GM18498 (cell line): Measurements from ENCODE around the gene DDIT4.
"Not testable (repeated sequence)": the region's sequence is repeated elsewhere in the genome, so short reads cannot be mapped to it uniquely, and the experiment has no call there.

Source experiments
- ATAC-seq: cut with Tn5 transposase; IDR thresholded peaks from one replicate; pipeline ENCODE4 v1.9.1; 2021; ENCODE audit warnings: mild to moderate bottlenecking, moderate library complexity; ENCODE audit not compliant: unreplicated experiment

DDIT4 gene

GRCh38 chr10:72273410-72274212, at the start of gene DDIT4:
TSS of gene DDIT4 (plus strand) at chr10:72273924. CDS start at chr10:72274217, 293 bp downstream.
- ATAC-seq, result peak; percentile 85

GRCh38 chr10:72224191-72224590, 49.5 kb upstream of the DDIT4 start:
- not testable (repeated sequence) for ATAC-seq

- ATAC-seq, result no peak
These were observed 47.2 kb upstream of the DDIT4 start for GRCh38 chr10:72226418-72227027.

GRCh38 chr10:72227826-72228225, 45.9 kb upstream of the DDIT4 start:
- ATAC-seq, result no peak

- ATAC-seq, result no peak
These were observed 45.4 kb upstream of the DDIT4 start for GRCh38 chr10:72228318-72228751.

GRCh38 chr10:72229261-72230251, 44.2 kb upstream of the DDIT4 start:
- ATAC-seq, result no peak

- ATAC-seq, result no peak
These were observed 40.1 kb upstream of the DDIT4 start for GRCh38 chr10:72233621-72234020.

GRCh38 chr10:72234560-72235095, 39.1 kb upstream of the DDIT4 start:
- no peak for ATAC-seq

- ATAC-seq, result no peak
These were observed 38.0 kb upstream of the DDIT4 start for GRCh38 chr10:72235544-72236279.

GRCh38 chr10:72238392-72239175, 35.1 kb upstream of the DDIT4 start:
- no peak for ATAC-seq

- ATAC-seq, result no peak
These were observed 34.3 kb upstream of the DDIT4 start for GRCh38 chr10:72239409-72239808.

GRCh38 chr10:72240371-72240770, 33.4 kb upstream of the DDIT4 start:
- no peak for ATAC-seq

- no peak for ATAC-seq
These were observed 32.0 kb upstream of the DDIT4 start for GRCh38 chr10:72241691-72242252.

GRCh38 chr10:72242675-72243074, 31.0 kb upstream of the DDIT4 start:
- no peak for ATAC-seq

GRCh38 chr10:72243822-72244437, 29.8 kb upstream of the DDIT4 start:
- no peak for ATAC-seq

GRCh38 chr10:72244573-72245038, 29.1 kb upstream of the DDIT4 start:
- ATAC-seq, result no peak

GRCh38 chr10:72245949-72246525, 27.7 kb upstream of the DDIT4 start:
- ATAC-seq, result no peak

GRCh38 chr10:72248468-72249151, 25.1 kb upstream of the DDIT4 start:
- ATAC-seq, result peak; percentile 81
